Measurements from ENCODE around the gene CES4A.

CES4A gene

DNA sequence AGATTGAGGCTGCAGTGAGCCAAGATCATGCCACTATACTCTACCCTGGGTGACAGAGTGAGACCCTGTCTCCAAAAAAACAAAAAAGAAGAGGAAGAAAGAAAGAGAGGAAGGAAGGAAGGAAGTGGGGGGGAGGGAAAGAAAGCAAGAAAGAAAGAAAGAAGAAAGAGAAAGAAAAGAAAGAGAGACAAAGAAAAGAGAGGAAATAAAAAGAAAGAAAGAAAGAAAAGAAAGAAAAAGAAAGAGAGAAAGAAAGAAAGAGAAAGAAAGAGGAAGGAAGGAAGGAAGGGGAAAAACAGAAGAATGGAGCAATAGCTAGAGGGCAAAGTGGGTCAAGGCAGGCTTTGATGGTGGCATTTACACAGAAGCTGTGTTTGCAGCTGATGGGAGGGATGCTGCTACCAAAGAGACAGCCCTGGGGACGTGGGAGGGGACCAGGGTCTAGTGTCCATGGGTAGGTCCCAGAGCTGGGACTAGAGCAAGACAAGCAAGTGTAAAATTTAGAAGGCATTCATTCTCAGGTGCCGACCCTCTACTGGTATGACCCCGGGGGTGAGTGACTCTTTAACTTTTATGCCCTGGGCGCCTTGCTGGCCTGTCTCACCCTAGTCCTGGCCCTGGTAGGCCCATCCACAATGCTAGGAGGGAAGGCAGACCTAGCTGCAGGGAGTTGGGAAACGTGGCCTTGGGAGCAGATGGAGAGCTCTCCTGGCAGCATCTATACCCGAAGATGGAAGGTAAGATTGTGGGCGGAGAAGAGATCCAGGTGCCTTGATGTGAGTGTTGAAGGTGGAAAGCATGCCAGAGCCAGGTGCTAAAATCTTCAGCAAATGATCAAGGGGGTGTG is 29.3 kb upstream of the CES4A start:
- Histone ChIP-seq H3K9me2 (replicated peaks; ENCODE audit: low read depth, low read length) (no peaks in the 10 kb centered on the region), H4K20me1 (ENCODE audit: insufficient read depth, low read length, poor library complexity, severe bottlenecking) (no peaks in the 10 kb centered on the region), H3K27me3 (ENCODE audit: insufficient read depth, low read length, poor library complexity, severe bottlenecking) (no peaks in the 10 kb centered on the region), H3K9ac (ENCODE audit: low read depth, low read length, poor library complexity, severe bottlenecking) (no peak overlapping the region), H2AFZ (ENCODE audit: low read length) (no peak overlapping the region), H3K4me3 (ENCODE audit: low read length, poor library complexity, severe bottlenecking) (no peak overlapping the region), H3K36me3 (ENCODE audit: insufficient read depth, low read length) (no peaks in the 10 kb centered on the region), H3F3A (ENCODE audit: low read depth) (no peaks in the 10 kb centered on the region), H3K4me1 (ENCODE audit: insufficient read depth, low read length, poor library complexity, severe bottlenecking) (peaks cover 16% of the 10 kb centered on the region), H3K4me2 (ENCODE audit: low read depth, low read length, poor library complexity, severe bottlenecking) (no peak overlapping the region), H3K79me2 (ENCODE audit: insufficient read depth, low read length) (peaks cover 5% of the 10 kb centered on the region; the same call in 1 of the 2 replicates), H3K9me3 (ENCODE audit: insufficient read depth, low read depth, low read length) (no peaks in the 10 kb centered on the region)
- TF ChIP-seq, protein P1, sequence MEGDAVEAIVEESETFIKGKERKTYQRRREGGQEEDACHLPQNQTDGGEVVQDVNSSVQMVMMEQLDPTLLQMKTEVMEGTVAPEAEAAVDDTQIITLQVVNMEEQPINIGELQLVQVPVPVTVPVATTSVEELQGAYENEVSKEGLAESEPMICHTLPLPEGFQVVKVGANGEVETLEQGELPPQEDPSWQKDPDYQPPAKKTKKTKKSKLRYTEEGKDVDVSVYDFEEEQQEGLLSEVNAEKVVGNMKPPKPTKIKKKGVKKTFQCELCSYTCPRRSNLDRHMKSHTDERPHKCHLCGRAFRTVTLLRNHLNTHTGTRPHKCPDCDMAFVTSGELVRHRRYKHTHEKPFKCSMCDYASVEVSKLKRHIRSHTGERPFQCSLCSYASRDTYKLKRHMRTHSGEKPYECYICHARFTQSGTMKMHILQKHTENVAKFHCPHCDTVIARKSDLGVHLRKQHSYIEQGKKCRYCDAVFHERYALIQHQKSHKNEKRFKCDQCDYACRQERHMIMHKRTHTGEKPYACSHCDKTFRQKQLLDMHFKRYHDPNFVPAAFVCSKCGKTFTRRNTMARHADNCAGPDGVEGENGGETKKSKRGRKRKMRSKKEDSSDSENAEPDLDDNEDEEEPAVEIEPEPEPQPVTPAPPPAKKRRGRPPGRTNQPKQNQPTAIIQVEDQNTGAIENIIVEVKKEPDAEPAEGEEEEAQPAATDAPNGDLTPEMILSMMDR (conservative IDR thresholded peaks at IDR 0.05; ENCODE audit: low read length) = no peak
- no peak for TF ChIP-seq EZH2phosphoT487 (IDR thresholded peaks at IDR 0.05; ENCODE audit: borderline replicate concordance)

DNA sequence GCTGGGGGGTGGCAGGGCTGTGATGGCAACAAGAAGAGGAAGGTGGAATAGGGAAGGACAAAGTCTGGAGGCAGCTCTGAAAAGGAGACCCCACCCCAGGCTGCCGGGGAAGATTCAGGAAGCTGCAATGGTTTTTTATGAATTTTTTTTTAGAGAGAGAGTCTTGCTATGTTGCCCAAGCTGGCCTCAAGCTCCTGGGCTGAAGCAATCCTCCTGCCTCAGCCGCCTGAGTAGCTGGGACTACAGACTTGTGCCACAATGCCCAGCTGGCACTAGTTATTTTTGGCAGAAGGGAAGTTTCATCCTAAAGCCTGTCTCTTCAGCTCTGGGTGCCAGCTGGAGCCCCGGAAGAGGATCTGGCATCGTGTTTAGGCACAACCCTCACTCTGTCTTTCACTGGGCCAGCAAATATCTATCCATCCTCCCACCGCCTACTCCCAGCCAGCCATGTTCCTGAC is 28.7 kb upstream of the CES4A start:
- H3K4me1 ChIP-seq (ENCODE audit: insufficient read depth, low read length, poor library complexity, severe bottlenecking) = peaks cover 16% of the 10 kb centered on the region
- H3K9me3 ChIP-seq (ENCODE audit: insufficient read depth, low read depth, low read length) = no peaks in the 10 kb centered on the region
- no peak overlapping the region for H3K4me3 ChIP-seq (ENCODE audit: low read length, poor library complexity, severe bottlenecking)
- no peak overlapping the region for H3K9ac ChIP-seq (ENCODE audit: low read depth, low read length, poor library complexity, severe bottlenecking)
- no peaks in the 10 kb centered on the region for H3K27me3 ChIP-seq (ENCODE audit: insufficient read depth, low read length, poor library complexity, severe bottlenecking)
- H2AFZ ChIP-seq (ENCODE audit: low read length) = no peak overlapping the region
- no peaks in the 10 kb centered on the region for H3K9me2 ChIP-seq (replicated peaks; ENCODE audit: low read depth, low read length)
- H3K79me2 ChIP-seq (ENCODE audit: insufficient read depth, low read length) = peaks cover 5% of the 10 kb centered on the region; the same call in 1 of the 2 replicates
- no peaks in the 10 kb centered on the region for H3F3A ChIP-seq (ENCODE audit: low read depth)
- TF ChIP-seq, protein P1 (conservative IDR thresholded peaks at IDR 0.05; ENCODE audit: low read length) = no peak
- TF ChIP-seq EZH2phosphoT487 (IDR thresholded peaks at IDR 0.05; ENCODE audit: borderline replicate concordance) = no peak
- no peaks in the 10 kb centered on the region for H4K20me1 ChIP-seq (ENCODE audit: insufficient read depth, low read length, poor library complexity, severe bottlenecking)
- H3K36me3 ChIP-seq (ENCODE audit: insufficient read depth, low read length) = no peaks in the 10 kb centered on the region
- no peak overlapping the region for H3K4me2 ChIP-seq (ENCODE audit: low read depth, low read length, poor library complexity, severe bottlenecking)

DNA sequence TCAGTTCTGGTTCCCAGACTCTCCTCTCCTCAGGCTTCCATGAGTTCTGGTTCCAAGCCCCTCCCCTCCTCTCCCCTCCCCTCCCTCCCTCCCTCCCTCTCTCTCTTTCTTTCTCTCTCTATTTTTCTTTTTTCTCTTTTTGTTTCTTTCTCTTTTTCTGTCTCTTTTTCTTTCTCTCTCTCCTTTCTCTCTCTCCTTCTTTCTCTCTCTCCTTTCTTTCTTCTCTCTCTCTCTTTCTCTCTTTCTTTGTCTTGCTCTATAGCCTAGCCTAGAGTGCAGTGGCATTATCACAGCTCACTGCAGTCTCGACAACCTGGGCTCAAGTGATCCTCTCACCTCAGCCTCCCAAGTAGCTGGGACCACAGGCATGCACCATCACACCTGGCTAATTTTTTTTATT is 28.1 kb upstream of the CES4A start:
- Histone ChIP-seq H3K4me1 (ENCODE audit: insufficient read depth, low read length, poor library complexity, severe bottlenecking) (peaks cover 16% of the 10 kb centered on the region), H3K4me3 (ENCODE audit: low read length, poor library complexity, severe bottlenecking) (no peak overlapping the region), H3F3A (ENCODE audit: low read depth) (no peaks in the 10 kb centered on the region), H3K9me2 (replicated peaks; ENCODE audit: low read depth, low read length) (no peaks in the 10 kb centered on the region), H4K20me1 (ENCODE audit: insufficient read depth, low read length, poor library complexity, severe bottlenecking) (no peaks in the 10 kb centered on the region), H3K4me2 (ENCODE audit: low read depth, low read length, poor library complexity, severe bottlenecking) (no peak overlapping the region), H3K36me3 (ENCODE audit: insufficient read depth, low read length) (no peaks in the 10 kb centered on the region), H3K9ac (ENCODE audit: low read depth, low read length, poor library complexity, severe bottlenecking) (no peak overlapping the region), H3K27me3 (ENCODE audit: insufficient read depth, low read length, poor library complexity, severe bottlenecking) (no peaks in the 10 kb centered on the region), H3K9me3 (ENCODE audit: insufficient read depth, low read depth, low read length) (no peaks in the 10 kb centered on the region), H2AFZ (ENCODE audit: low read length) (no peak overlapping the region), H3K79me2 (ENCODE audit: insufficient read depth, low read length) (peaks cover 5% of the 10 kb centered on the region; the same call in 1 of the 2 replicates)
- TF ChIP-seq, protein P1 (conservative IDR thresholded peaks at IDR 0.05; ENCODE audit: low read length) = no peak
- TF ChIP-seq EZH2phosphoT487 (IDR thresholded peaks at IDR 0.05; ENCODE audit: borderline replicate concordance) = no peak

Measured in Loucy (cell line).